ENCODE data around the gene TUT4.

DNA sequence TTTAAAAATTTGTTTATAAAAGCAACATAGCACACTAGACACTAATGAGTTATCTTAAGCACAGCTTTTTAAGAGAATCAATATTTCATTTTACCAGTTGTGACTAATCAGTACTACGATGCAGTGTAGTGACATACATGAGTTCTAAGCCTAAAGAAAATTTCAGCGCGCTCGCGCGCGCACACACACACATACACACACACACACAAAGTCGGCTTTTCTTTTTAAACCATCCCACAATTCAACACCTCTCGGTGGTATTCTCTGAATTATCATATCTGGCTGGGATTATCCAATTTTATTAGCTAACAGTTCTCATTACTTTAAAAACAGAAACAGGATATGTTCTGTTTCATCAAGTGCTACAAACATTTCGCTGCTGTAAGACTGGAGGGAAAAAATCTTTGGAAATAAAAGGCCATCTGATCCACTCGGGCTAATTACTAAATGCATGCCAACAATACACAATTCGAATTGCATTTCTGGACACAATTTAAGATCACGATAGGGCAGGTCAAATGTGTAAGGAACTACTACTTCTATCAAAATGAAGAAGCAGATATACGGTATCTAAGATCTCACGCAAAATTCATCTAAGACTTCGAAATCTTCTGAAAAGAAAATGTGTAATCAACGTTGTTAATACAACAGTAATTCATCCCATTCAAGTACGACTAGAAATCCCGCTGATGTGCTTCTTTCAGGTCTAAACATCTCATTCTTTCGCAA is 1.2 kb downstream of the TUT4 start:
- TF ChIP-seq, protein P1, sequence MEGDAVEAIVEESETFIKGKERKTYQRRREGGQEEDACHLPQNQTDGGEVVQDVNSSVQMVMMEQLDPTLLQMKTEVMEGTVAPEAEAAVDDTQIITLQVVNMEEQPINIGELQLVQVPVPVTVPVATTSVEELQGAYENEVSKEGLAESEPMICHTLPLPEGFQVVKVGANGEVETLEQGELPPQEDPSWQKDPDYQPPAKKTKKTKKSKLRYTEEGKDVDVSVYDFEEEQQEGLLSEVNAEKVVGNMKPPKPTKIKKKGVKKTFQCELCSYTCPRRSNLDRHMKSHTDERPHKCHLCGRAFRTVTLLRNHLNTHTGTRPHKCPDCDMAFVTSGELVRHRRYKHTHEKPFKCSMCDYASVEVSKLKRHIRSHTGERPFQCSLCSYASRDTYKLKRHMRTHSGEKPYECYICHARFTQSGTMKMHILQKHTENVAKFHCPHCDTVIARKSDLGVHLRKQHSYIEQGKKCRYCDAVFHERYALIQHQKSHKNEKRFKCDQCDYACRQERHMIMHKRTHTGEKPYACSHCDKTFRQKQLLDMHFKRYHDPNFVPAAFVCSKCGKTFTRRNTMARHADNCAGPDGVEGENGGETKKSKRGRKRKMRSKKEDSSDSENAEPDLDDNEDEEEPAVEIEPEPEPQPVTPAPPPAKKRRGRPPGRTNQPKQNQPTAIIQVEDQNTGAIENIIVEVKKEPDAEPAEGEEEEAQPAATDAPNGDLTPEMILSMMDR (IDR thresholded peaks at IDR 0.05; ENCODE audit: poor library complexity, severe bottlenecking): no peak
- TF ChIP-seq POLR2AphosphoS5 (IDR thresholded peaks at IDR 0.05) (peak; percentile 17), RAD21 (conservative IDR thresholded peaks at IDR 0.05) (no peak), EZH2 (IDR thresholded peaks at IDR 0.05; ENCODE audit: borderline replicate concordance, insufficient read depth, low read length, poor library complexity, severe bottlenecking) (no peak), TAF1 (IDR thresholded peaks at IDR 0.05; ENCODE audit: low read depth) (no peak), EP300 (conservative IDR thresholded peaks at IDR 0.05; ENCODE audit: poor library complexity, severe bottlenecking) (no peak), SMC3 (conservative IDR thresholded peaks at IDR 0.05; ENCODE audit: poor library complexity) (peak; percentile 23), MXI1 (conservative IDR thresholded peaks at IDR 0.05; ENCODE audit: poor library complexity, severe bottlenecking) (no peak)
- TF ChIP-seq, protein P2, sequence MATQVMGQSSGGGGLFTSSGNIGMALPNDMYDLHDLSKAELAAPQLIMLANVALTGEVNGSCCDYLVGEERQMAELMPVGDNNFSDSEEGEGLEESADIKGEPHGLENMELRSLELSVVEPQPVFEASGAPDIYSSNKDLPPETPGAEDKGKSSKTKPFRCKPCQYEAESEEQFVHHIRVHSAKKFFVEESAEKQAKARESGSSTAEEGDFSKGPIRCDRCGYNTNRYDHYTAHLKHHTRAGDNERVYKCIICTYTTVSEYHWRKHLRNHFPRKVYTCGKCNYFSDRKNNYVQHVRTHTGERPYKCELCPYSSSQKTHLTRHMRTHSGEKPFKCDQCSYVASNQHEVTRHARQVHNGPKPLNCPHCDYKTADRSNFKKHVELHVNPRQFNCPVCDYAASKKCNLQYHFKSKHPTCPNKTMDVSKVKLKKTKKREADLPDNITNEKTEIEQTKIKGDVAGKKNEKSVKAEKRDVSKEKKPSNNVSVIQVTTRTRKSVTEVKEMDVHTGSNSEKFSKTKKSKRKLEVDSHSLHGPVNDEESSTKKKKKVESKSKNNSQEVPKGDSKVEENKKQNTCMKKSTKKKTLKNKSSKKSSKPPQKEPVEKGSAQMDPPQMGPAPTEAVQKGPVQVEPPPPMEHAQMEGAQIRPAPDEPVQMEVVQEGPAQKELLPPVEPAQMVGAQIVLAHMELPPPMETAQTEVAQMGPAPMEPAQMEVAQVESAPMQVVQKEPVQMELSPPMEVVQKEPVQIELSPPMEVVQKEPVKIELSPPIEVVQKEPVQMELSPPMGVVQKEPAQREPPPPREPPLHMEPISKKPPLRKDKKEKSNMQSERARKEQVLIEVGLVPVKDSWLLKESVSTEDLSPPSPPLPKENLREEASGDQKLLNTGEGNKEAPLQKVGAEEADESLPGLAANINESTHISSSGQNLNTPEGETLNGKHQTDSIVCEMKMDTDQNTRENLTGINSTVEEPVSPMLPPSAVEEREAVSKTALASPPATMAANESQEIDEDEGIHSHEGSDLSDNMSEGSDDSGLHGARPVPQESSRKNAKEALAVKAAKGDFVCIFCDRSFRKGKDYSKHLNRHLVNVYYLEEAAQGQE (IDR thresholded peaks at IDR 0.05; ENCODE audit: borderline replicate concordance): no peak
